22Rv1 (cell line): ENCODE measurements around the gene PRDM16.

Experiments
- H3K27ac ChIP-seq: fragments of 450-650 bp; 2 replicates; pipeline ENCODE4 v1.5.1; 2017
- ZFX ChIP-seq: fragments of 450-650 bp; IDR thresholded peaks from 2 replicates; pipeline ENCODE4 v1.6.1; 2017; ENCODE audit warnings: antibody characterized with exemption, borderline replicate concordance
- TF ChIP-seq, protein P1 (sequence below): fragments of 450-650 bp; IDR thresholded peaks from 2 replicates; pipeline ENCODE4 v1.5.1; 2017; ENCODE audit warnings: mild to moderate bottlenecking

Gene PRDM16

DNA sequence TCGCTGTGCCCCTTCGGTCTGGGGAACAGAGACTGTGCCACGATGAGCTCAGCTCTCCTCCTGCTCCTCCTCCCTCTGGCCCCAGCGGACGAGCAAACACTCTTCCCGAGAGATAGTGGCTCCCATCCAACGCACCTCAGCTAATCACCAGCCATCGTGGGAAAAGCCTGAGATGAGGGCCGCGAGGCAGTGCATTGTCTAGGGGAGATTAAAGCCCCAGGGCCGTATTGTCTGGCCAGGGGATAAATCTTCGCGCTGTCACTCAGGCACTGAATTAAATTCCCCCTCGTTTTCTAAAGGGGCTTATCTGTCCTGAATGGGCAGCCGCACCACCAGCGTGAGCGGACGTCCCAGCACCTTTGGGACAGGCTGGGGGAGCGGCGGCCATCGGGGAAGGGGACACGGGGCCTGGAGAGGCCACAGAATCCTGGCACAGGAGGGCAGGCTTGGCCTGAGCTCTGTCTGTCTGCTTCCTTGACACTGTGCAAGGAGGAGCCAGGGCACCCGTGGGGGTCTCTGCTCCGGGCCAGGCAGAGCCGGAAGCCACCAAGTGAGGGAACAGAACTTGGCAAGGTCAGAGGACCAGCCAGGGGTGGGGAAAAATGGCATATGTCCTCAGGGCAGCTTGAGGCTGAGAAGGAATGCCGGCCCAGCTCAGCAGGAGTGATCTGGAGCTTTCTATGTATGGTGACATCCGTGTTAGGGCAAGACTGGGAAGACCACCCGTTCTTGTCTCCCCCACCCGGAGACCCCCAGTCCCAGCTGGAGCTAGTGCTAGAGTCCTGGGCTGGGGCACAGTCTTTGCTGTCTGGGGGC is 32.3 kb downstream of the PRDM16 start:
- no peak for TF ChIP-seq ZFX
- TF ChIP-seq, protein P1, sequence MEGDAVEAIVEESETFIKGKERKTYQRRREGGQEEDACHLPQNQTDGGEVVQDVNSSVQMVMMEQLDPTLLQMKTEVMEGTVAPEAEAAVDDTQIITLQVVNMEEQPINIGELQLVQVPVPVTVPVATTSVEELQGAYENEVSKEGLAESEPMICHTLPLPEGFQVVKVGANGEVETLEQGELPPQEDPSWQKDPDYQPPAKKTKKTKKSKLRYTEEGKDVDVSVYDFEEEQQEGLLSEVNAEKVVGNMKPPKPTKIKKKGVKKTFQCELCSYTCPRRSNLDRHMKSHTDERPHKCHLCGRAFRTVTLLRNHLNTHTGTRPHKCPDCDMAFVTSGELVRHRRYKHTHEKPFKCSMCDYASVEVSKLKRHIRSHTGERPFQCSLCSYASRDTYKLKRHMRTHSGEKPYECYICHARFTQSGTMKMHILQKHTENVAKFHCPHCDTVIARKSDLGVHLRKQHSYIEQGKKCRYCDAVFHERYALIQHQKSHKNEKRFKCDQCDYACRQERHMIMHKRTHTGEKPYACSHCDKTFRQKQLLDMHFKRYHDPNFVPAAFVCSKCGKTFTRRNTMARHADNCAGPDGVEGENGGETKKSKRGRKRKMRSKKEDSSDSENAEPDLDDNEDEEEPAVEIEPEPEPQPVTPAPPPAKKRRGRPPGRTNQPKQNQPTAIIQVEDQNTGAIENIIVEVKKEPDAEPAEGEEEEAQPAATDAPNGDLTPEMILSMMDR: no peak
- H3K27ac ChIP-seq: no peak overlapping the region

GRCh38 chr1:3102641-3103040 is 33.6 kb downstream of the PRDM16 start:
- no peak overlapping the region for H3K27ac ChIP-seq
- TF ChIP-seq, protein P1: no peak
- no peak for TF ChIP-seq ZFX

DNA sequence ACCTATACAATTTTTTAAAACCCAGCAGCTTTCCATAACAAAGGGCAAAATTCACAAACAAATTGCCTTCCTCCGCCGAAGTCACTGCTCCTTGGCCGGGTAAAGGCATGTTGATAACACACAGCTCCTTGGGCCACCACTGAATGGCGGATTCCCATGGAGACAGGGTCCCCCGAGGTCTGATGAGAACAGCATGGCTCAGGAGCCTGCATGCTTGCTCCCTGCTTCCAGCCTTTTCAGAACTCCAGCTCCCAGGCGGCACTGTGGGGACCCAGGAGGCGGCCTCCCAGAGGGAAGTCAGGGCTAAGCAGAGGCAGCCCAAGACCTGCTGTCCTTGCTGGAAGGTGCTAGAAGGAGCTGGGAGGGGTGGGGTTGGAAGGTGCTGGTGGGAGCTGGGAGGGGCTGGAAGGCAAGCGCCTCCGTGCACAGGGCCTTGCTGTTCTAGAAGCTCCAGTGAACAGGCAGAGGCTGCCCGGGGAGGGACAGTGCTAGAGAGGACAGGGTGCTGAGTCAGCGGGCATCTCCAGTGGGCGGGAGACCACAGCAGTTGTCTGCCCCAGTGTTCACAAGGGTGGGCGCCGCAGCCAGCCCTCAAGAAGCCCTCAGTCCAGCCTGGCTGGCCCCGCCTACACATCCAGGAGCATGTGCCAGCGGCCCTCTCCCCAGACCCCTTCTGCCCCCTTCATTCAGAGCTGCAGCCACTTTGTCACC is 35.1 kb downstream of the PRDM16 start:
- H3K27ac ChIP-seq: no peak overlapping the region
- no peak for TF ChIP-seq ZFX
- TF ChIP-seq, protein P1: no peak

- TF ChIP-seq, protein P1: no peak
- no peak for TF ChIP-seq ZFX
- H3K27ac ChIP-seq: no peak overlapping the region
These were observed 36.3 kb downstream of the PRDM16 start for GRCh38 chr1:3105167-3105863.

GRCh38 chr1:3106216-3106615 is 37.2 kb downstream of the PRDM16 start:
- TF ChIP-seq ZFX: no peak
- TF ChIP-seq, protein P1: no peak
- no peak overlapping the region for H3K27ac ChIP-seq

DNA sequence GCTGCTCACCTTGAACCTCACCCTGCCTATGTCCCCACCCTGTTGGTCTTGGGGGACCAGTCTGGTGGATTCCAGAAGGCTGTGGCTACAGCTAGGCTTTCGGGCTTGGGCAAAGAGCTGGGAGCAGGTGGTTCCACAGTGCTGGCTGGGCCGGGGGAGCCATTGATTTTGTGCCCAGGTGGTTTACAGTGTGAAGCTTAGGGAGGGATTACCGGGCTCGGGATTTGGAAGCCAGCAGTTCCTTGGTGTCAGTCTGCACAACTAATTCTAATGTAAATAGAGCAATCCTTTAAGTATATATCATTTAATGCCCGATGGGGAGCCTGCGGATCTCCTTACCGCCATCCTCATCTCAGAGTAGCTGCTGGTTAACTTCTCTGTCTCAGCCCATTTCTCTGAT is 38.2 kb downstream of the PRDM16 start:
- TF ChIP-seq, protein P1: no peak
- no peak for TF ChIP-seq ZFX
- no peak overlapping the region for H3K27ac ChIP-seq

DNA sequence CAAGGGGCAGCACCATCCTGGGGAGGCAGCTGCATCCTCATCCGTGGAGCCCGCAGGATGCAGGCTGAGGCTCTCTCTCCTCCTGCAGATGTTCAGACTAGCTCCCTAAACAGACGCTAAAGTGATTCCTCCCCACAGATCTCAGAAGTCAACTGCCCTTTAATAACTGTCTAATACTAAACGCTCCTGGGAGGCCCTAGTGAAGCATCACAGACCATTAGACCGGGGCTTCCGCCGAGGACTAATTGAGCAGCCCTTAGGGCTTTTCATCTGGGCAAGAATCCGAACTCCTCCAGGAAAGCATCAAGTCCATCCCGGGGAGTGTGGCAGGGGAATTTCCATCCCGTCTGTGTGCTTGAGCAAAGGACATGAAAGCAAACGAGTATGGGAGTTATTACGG is 40.4 kb downstream of the PRDM16 start:
- no peak overlapping the region for H3K27ac ChIP-seq

More for the DNA sequence above, 40.4 kb downstream of the PRDM16 start:
- TF ChIP-seq, protein P1: no peak
- TF ChIP-seq ZFX: no peak
